HG02884 (cell line): ENCODE measurements around the gene GARRE1.

Source experiments
- ATAC-seq: cut with Tn5 transposase; IDR thresholded peaks from one replicate; pipeline ENCODE4 v1.9.1; 2021; ENCODE audit warnings: mild to moderate bottlenecking, moderate library complexity; ENCODE audit not compliant: unreplicated experiment

GARRE1 gene

DNA sequence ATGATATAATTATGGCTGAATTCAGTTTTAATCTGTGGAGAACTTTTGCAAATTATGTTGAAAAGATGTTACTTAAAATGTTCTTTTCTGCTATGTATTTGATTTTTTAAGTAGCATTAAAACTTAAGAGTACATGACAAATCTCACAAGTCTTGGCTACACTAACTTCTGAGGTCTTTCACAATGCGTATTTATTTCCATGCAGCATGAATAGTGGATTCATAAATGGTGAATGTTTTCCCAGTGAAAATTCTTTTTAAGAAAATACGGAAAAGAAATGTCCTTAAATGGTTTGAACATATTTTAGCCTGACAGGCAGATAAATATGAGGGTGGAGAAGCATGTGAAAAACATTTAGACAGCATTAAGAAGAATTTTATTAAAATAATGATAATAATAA, 30.2 kb downstream of the GARRE1 start:
- no peak for ATAC-seq

DNA sequence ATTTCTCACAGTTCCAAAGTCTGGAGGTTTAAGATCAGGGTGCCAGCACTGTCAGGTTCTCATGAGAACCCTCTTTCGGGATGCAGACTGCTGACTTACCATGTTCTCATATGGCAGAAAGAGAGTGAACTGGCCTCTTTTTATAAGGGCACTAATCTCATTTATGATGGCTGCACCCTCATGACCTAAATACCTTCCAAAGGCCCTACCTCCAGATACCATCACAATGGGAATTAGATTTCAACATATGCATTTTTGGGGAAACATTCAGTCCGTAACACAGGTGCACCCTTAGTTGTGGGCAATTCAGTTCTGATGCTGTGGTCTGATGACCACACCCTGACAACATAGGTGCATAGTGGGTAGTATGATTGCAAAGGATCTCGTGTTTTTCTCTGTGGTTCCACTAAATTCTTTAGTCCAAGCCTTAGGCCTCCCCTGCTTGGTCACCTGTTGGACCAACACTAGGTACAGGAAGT, 33.3 kb downstream of the GARRE1 start:
- no peak for ATAC-seq

DNA sequence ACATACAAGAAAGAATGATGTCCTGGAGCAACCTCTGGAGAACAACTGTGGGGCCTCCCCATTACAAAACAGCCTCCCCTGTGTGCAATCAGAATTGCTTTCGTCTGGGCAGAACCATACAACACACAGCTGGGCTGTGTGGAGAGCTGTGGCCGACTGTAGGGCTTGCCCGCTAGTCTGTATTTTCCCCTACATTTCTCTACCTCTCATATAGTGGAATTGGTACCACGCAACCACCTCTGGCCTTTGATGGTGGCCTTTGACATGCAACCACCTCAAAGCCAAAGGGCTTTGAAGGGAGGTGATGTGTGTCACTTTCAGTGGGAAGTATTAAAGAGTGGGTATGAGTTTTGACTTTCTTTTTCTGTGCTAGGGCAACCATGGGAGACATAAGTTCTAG, 34.0 kb downstream of the GARRE1 start:
- ATAC-seq, result no peak

DNA sequence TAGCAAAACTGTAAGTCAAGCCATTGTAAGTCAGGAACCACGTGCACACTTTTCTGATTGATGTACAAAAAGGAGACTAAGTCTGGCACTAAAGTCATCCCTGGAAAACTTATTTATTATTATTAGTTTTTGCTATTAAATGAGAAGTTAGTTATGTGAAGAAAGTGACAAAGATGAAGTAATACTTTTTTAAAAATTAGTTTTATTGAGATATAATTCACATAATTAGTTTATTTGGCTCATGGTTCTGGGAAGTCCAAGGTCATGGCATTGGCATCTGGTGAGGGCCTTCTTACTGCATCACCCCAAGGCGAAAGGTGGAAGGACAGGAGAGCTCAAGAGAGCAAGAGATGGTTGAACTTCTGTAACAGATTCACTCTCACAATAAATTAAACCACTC, 36.9 kb downstream of the GARRE1 start:
- no peak for ATAC-seq

DNA sequence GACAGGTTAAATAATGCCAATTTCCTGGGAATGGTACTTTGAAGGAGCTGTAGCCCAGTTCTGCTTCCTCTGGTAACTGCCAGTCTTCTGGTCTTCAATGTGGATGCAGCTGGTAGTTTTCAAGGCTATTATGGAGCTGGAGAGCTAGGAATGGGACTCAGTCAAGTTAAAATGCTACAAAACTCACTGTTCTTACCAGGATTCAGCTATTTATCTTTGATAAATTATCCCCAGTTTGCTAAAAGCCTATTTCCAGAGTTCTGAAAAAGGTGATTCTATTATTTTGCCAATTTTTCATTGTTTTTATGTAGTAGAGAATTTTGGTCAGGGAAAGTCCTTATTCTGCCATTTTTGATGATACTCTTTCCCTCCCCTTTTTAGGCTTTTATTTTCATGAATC, 40.7 kb downstream of the GARRE1 start:
- no peak for ATAC-seq

DNA sequence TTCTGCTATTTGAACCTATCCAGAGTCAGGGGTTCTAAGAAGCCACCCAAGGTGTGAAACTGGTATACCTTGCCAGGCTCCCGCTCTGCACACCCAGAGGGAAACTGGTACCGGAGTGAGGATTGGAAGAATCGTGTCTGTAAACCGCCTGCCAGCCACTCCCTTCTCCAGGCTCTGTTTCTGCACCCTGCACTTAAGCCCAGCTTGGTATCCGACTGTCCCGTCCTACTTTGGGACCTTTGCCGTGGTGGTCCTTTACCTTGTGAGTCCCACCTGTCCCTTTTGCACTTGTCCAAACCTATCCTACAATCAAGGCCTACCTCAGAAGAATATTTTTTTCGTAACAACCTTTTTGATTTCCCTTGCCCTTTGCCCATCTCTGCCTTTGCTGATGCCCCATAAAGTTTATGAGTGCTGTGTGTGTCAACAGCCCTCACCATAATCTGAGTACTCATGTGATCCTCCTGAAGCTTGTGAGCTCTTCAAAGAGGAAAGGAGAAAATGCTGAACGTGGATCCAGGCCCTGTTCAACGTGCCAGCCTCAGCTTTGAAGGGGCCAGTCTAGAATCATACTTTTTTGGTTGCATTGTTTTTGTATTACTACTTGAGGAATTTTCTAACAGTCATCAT, 44.7 kb downstream of the GARRE1 start:
- no peak for ATAC-seq

DNA sequence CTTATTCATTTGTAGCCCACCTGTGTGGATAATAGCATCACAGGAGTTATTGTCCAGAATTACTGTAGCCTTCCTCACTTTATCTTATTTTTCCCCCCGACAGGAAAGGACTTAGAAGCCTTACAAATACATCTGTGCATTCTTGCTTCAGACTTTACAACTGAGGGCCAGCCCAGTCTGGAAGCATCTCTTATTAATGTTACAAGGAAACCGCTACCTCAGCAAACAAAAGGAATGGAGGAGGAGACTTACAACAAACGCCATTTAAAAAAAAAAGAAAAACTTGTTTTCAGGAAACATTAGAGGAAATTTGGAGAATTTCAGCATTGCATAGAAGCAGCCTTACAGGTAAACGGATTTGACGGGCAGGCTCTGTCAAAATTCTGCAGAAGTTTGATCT, 45.2 kb downstream of the GARRE1 start:
- ATAC-seq, result no peak

DNA sequence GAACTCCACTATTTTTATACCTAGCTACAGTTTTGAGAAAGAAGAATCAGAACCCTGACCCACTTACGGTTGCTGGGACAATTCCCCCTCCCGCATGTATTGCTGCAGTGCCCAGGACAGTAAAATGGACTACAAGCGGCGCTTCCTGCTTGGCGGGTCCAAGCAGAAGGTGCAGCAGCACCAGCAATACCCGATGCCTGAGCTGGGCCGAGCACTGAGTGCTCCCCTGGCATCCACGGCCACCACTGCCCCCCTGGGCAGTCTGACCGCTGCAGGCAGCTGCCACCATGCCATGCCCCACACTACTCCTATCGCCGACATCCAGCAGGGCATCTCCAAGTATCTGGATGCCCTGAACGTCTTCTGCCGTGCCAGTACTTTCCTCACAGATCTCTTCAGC, 46.0 kb downstream of the GARRE1 start:
- ATAC-seq, result no peak

DNA sequence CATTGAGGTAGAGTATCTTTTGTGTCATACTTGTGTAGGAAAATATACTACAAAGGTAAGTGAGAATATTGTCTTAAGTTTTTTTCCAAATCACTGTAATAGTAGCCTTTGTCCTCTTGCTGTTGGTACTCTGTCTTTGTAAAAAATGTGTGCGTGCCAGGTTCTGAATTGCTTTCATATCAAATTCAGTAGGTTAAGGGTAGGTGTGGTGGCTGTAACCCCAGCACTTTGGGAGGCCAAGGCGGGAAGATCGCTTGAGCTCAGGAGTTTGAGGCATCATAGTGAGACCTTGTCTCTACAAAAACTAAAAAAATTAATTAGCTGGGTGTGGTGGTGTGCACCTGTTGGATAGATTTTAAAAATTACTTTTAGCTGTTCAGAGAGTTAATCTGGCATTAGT, 46.6 kb downstream of the GARRE1 start:
- no peak for ATAC-seq
